Endothelial cell of umbilical vein (primary cell): ENCODE measurements around the gene CCDC188. TPM values are rescaled to one million over a fixed set of nuclear protein-coding genes. Genes with fewer than 3 reads are reported as not detected.

Experiments
- BruUV-seq: library from RNA; stranded (reverse); fragments of 400-500 nt; replicated peaks from 2 replicates; lab custom pipeline; 2021; lab: Mats Ljungman, UMichigan
- CTCF ChIA-PET: fragments of 300-600, 350-600 bp; sonication (Branson Sonifier 250); formaldehyde crosslinking; loops from one replicate; lab custom pipeline; 2021; ENCODE audit warnings: antibody characterized with exemption, inconsistent platforms; lab: Charles Lee
- POLR2A ChIA-PET: fragments of 300-600, 350-600 bp; sonication (Branson Sonifier 250); formaldehyde crosslinking; loops from one replicate; lab custom pipeline; 2021; ENCODE audit warnings: antibody characterized with exemption, inconsistent platforms; lab: Charles Lee
- DNase-seq: peaks from one replicate; pipeline ENCODE4 v3.0.0-alpha.2; 2011; ENCODE audit warnings: low read depth, low spot score
- FAIRE-seq: peaks from 2 replicates; lab custom pipeline; 2011; peaks lifted over from hg19 to GRCh38; lab: Jason Lieb, UNC
- H2AFZ ChIP-seq: 2 replicates; pipeline ENCODE4 v1.6.0; 2012; ENCODE audit warnings: low read depth, low read length, control low read depth, inconsistent platforms
- H3K27ac ChIP-seq: 2 replicates; pipeline ENCODE4 v1.5.1; 2011; ENCODE audit warnings: low read depth, mild to moderate bottlenecking, control low read depth, low read length, moderate library complexity; ENCODE audit not compliant: insufficient read depth
- H3K27me3 ChIP-seq, 2 experiments: 2 replicates each; pipeline versions ENCODE4 v1.6.0 to v1.6.1; 2011; ENCODE audit warnings: low read length in 2 of 2, mixed read lengths in 1 of 2; ENCODE audit not compliant: control insufficient read depth in 2 of 2, insufficient read depth in 2 of 2
- H3K36me3 ChIP-seq, 2 experiments: 2 replicates in 1 of 2; 3 replicates in 1 of 2; pipeline ENCODE4 v1.5.1; 2011; ENCODE audit warnings: low read length in 2 of 2, mild to moderate bottlenecking in 1 of 2, moderate library complexity in 1 of 2; ENCODE audit not compliant: control insufficient read depth in 2 of 2, insufficient read depth in 2 of 2; ENCODE audit errors: extremely low read depth in 1 of 2
- H3K4me1 ChIP-seq: 3 replicates; pipeline ENCODE4 v1.5.1; 2011; ENCODE audit warnings: mild to moderate bottlenecking, low read length; ENCODE audit not compliant: control insufficient read depth, insufficient read depth; ENCODE audit errors: extremely low read depth
- H3K4me2 ChIP-seq: 2 replicates; pipeline ENCODE4 v1.6.1; 2011; ENCODE audit warnings: low read length, control low read depth, mixed read lengths; ENCODE audit not compliant: insufficient read depth
- H3K4me3 ChIP-seq, 3 experiments: fragments of 200-600 bp in 1 of 3; sonication (generic), shearing (Covaris generic) in 1 of 3; replicated peaks in 1 of 3; 2 replicates each; pipeline ENCODE4 v1.5.1; 2011 to 2016; ENCODE audit warnings: control low read depth in 3 of 3, low read length in 3 of 3, mild to moderate bottlenecking in 2 of 3, inconsistent platforms in 1 of 3, low read depth in 1 of 3, moderate library complexity in 1 of 3; ENCODE audit not compliant: insufficient read depth in 1 of 3
- H3K79me2 ChIP-seq: 2 replicates; pipeline ENCODE4 v1.6.0; 2012; ENCODE audit warnings: low read length, inconsistent platforms; ENCODE audit not compliant: control insufficient read depth, insufficient read depth
- H3K9ac ChIP-seq: replicated peaks from 2 replicates; pipeline ENCODE3; 2011; ENCODE audit warnings: low read length, control low read depth; ENCODE audit not compliant: insufficient read depth; ENCODE audit errors: extremely low read depth
- H3K9me1 ChIP-seq: replicated peaks from 3 replicates; pipeline ENCODE4 v1.6.0; 2011; ENCODE audit warnings: mild to moderate bottlenecking, low read length; ENCODE audit not compliant: control insufficient read depth, insufficient read depth; ENCODE audit errors: extremely low read depth
- H3K9me3 ChIP-seq: replicated peaks from 2 replicates; pipeline ENCODE4 v1.5.1; 2012; ENCODE audit warnings: low read length, inconsistent platforms; ENCODE audit not compliant: control insufficient read depth, insufficient read depth
- H4K20me1 ChIP-seq: replicated peaks from 2 replicates; pipeline ENCODE3; 2011; ENCODE audit warnings: mild to moderate bottlenecking, low read length; ENCODE audit not compliant: control insufficient read depth, insufficient read depth; ENCODE audit errors: extremely low read depth
- CTCF ChIP-seq, 2 donors: IDR thresholded peaks; 1 replicate in 1 of 2; 2 replicates in 1 of 2; pipeline ENCODE4 v1.5.1; 2011; ENCODE audit warnings: low read length in 2 of 2, mild to moderate bottlenecking in 2 of 2, moderate library complexity in 2 of 2, control low read depth in 1 of 2, inconsistent platforms in 1 of 2, low read depth in 1 of 2; ENCODE audit not compliant: insufficient read depth in 1 of 2; ENCODE audit errors: extremely low read depth in 1 of 2
- EZH2 ChIP-seq: IDR thresholded peaks from 2 replicates; pipeline ENCODE4 v1.6.1; 2012; ENCODE audit warnings: borderline replicate concordance, low read depth, mild to moderate bottlenecking, moderate library complexity, low read length, inconsistent platforms; ENCODE audit not compliant: severe bottlenecking
- POLR2AphosphoS5 ChIP-seq: IDR thresholded peaks from 2 replicates; pipeline ENCODE4 v1.6.1; 2012; ENCODE audit warnings: low read depth, mild to moderate bottlenecking, control low read depth, low read length, moderate library complexity; ENCODE audit not compliant: insufficient read depth
- dilution Hi-C: fragments of 300-500 bp; cut with MboI; formaldehyde crosslinking; loops from one replicate; pipeline ENCODE4 v1.15.0; 2019; ENCODE audit warnings: low sequenced_read_pairs; ENCODE audit not compliant: extremely low pct_ligation_motif_present
- intact Hi-C: fragments of 100-400 bp; cut with micrococcal nuclease; formaldehyde crosslinking; loops from one replicate; pipeline ENCODE4 v1.10.0; 2022
- polyA plus RNA-seq, 4 experiments: library from polyadenylated mRNA; depleted of rRNA in 3 of 4; stranded (reverse) in 3 of 4; unstranded in 1 of 4; fragments of >200 nt; gene quantifications; 2 replicates each; pipeline versions ENCODE4 v1.2.1 to v1.2.3, GENCODE V29; 2011 to 2012; ENCODE audit warnings: missing spikeins in 1 of 4
- total RNA-seq: library from RNA; stranded (reverse); gene quantifications from 2 replicates; pipeline ENCODE4 v1.2.3, GENCODE V29; 2021

CCDC188 gene
- total and polyA plus RNA-seq, 2 donors (not counting 3 experiments of a cell fraction or from before 2014, with no cell fraction given), result 9.4 to 9.8 TPM

DNA sequence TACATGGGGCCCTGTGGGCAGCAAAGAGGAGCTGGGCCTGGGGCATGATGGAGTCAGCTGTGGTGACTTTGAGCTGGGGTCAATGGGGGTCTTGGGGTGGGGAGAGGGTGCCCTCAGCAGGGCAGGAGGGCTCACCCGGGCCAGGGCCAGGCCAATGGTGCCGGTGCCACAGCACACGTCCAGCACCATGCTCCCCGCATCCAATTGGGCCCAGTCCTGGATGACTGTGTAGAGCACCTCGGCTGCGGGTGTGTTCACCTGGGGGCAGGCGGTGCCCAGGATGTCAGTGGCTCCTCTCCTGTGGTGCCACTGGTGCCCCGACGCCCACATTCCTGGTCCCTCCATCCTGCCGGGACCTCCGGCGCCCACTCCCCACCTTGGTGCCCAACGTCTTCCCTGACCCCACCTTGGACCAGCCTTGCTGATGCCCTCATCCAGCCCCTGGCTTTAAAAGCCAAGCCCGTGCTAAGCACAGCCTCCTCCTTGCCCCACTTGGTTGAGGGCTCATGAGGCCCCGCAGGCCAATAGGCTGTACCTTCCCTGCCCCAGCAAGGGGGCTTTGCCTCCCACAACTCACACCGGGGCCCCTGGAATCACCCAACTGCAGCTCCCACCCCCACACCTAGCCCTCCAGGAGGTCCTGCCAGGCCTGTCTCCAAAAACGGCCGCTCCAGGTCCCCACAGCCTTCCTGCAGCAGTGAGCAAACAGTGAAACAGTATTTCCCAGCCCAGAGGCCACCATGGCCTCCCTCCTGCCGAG, 37.1 kb downstream of the CCDC188 start:
- peaks cover 35% of the 10 kb centered on the region for H3K79me2 ChIP-seq
- no TSS peak for BruUV-seq
- dilution Hi-C loops, result no loop called here
- intact Hi-C loops, result no loop called here
- ChIA-PET POLR2A (no interaction called here), CTCF (no interaction called here)
- H3K36me3 ChIP-seq, result peaks cover 13 to 36% of the 10 kb centered on the region in 2 experiments
- no peak for TF ChIP-seq EZH2
- TF ChIP-seq POLR2AphosphoS5, result no peak
- TF ChIP-seq CTCF (IDR thresholded peaks at IDR 0.05; ENCODE audit: extremely low read depth in 1 of 2, insufficient read depth in 1 of 2, low read depth in 1 of 2, low read length in 2 of 2), result no peak
- no peaks in the 10 kb centered on the region for H3K27me3 ChIP-seq
- DNase-seq (no peak), FAIRE-seq (no peak)
- H3K4me2 ChIP-seq, result no peak overlapping the region
- H3K9me3 ChIP-seq, result no peaks in the 10 kb centered on the region
- peaks cover 15% of the 10 kb centered on the region for H3K4me1 ChIP-seq
- H3K9me1 ChIP-seq, result no peaks in the 10 kb centered on the region
- no peak overlapping the region for H2AFZ ChIP-seq
- no peak overlapping the region for H3K27ac ChIP-seq
- no peak overlapping the region for H3K4me3 ChIP-seq
- no peaks in the 10 kb centered on the region for H4K20me1 ChIP-seq
- no peak overlapping the region for H3K9ac ChIP-seq
